Endothelial cell of umbilical vein (primary cell): ENCODE data around the gene FAM219B. TPM values are rescaled to one million over a fixed set of nuclear protein-coding genes. Genes with fewer than 3 reads are reported as not detected.

Experiments
- BruUV-seq: library from RNA; stranded (reverse); fragments of 400-500 nt; replicated peaks from 2 replicates; lab custom pipeline; 2021; lab: Mats Ljungman, UMichigan
- CTCF ChIA-PET: fragments of 300-600, 350-600 bp; sonication (Branson Sonifier 250); formaldehyde crosslinking; loops from one replicate; lab custom pipeline; 2021; ENCODE audit warnings: antibody characterized with exemption, inconsistent platforms; lab: Charles Lee
- POLR2A ChIA-PET: fragments of 300-600, 350-600 bp; sonication (Branson Sonifier 250); formaldehyde crosslinking; loops from one replicate; lab custom pipeline; 2021; ENCODE audit warnings: antibody characterized with exemption, inconsistent platforms; lab: Charles Lee
- DNase-seq: peaks from one replicate; pipeline ENCODE4 v3.0.0-alpha.2; 2011; ENCODE audit warnings: low read depth, low spot score
- FAIRE-seq: peaks from 2 replicates; lab custom pipeline; 2011; peaks lifted over from hg19 to GRCh38; lab: Jason Lieb, UNC
- H2AFZ ChIP-seq: 2 replicates; pipeline ENCODE4 v1.6.0; 2012; ENCODE audit warnings: low read depth, low read length, control low read depth, inconsistent platforms
- H3K27ac ChIP-seq: 2 replicates; pipeline ENCODE4 v1.5.1; 2011; ENCODE audit warnings: low read depth, mild to moderate bottlenecking, control low read depth, low read length, moderate library complexity; ENCODE audit not compliant: insufficient read depth
- H3K27me3 ChIP-seq, 2 experiments: 2 replicates each; pipeline versions ENCODE4 v1.6.0 to v1.6.1; 2011; ENCODE audit warnings: low read length in 2 of 2, mixed read lengths in 1 of 2; ENCODE audit not compliant: control insufficient read depth in 2 of 2, insufficient read depth in 2 of 2
- H3K36me3 ChIP-seq, 2 experiments: 2 replicates in 1 of 2; 3 replicates in 1 of 2; pipeline ENCODE4 v1.5.1; 2011; ENCODE audit warnings: low read length in 2 of 2, mild to moderate bottlenecking in 1 of 2, moderate library complexity in 1 of 2; ENCODE audit not compliant: control insufficient read depth in 2 of 2, insufficient read depth in 2 of 2; ENCODE audit errors: extremely low read depth in 1 of 2
- H3K4me1 ChIP-seq: 3 replicates; pipeline ENCODE4 v1.5.1; 2011; ENCODE audit warnings: mild to moderate bottlenecking, low read length; ENCODE audit not compliant: control insufficient read depth, insufficient read depth; ENCODE audit errors: extremely low read depth
- H3K4me2 ChIP-seq: 2 replicates; pipeline ENCODE4 v1.6.1; 2011; ENCODE audit warnings: low read length, control low read depth, mixed read lengths; ENCODE audit not compliant: insufficient read depth
- H3K4me3 ChIP-seq, 3 experiments: fragments of 200-600 bp in 1 of 3; sonication (generic), shearing (Covaris generic) in 1 of 3; replicated peaks in 1 of 3; 2 replicates each; pipeline ENCODE4 v1.5.1; 2011 to 2016; ENCODE audit warnings: control low read depth in 3 of 3, low read length in 3 of 3, mild to moderate bottlenecking in 2 of 3, inconsistent platforms in 1 of 3, low read depth in 1 of 3, moderate library complexity in 1 of 3; ENCODE audit not compliant: insufficient read depth in 1 of 3
- H3K79me2 ChIP-seq: 2 replicates; pipeline ENCODE4 v1.6.0; 2012; ENCODE audit warnings: low read length, inconsistent platforms; ENCODE audit not compliant: control insufficient read depth, insufficient read depth
- H3K9ac ChIP-seq: replicated peaks from 2 replicates; pipeline ENCODE3; 2011; ENCODE audit warnings: low read length, control low read depth; ENCODE audit not compliant: insufficient read depth; ENCODE audit errors: extremely low read depth
- H3K9me1 ChIP-seq: replicated peaks from 3 replicates; pipeline ENCODE4 v1.6.0; 2011; ENCODE audit warnings: mild to moderate bottlenecking, low read length; ENCODE audit not compliant: control insufficient read depth, insufficient read depth; ENCODE audit errors: extremely low read depth
- H3K9me3 ChIP-seq: replicated peaks from 2 replicates; pipeline ENCODE4 v1.5.1; 2012; ENCODE audit warnings: low read length, inconsistent platforms; ENCODE audit not compliant: control insufficient read depth, insufficient read depth
- H4K20me1 ChIP-seq: replicated peaks from 2 replicates; pipeline ENCODE3; 2011; ENCODE audit warnings: mild to moderate bottlenecking, low read length; ENCODE audit not compliant: control insufficient read depth, insufficient read depth; ENCODE audit errors: extremely low read depth
- CTCF ChIP-seq, 2 donors: IDR thresholded peaks; 1 replicate in 1 of 2; 2 replicates in 1 of 2; pipeline ENCODE4 v1.5.1; 2011; ENCODE audit warnings: low read length in 2 of 2, mild to moderate bottlenecking in 2 of 2, moderate library complexity in 2 of 2, control low read depth in 1 of 2, inconsistent platforms in 1 of 2, low read depth in 1 of 2; ENCODE audit not compliant: insufficient read depth in 1 of 2; ENCODE audit errors: extremely low read depth in 1 of 2
- EZH2 ChIP-seq: IDR thresholded peaks from 2 replicates; pipeline ENCODE4 v1.6.1; 2012; ENCODE audit warnings: borderline replicate concordance, low read depth, mild to moderate bottlenecking, moderate library complexity, low read length, inconsistent platforms; ENCODE audit not compliant: severe bottlenecking
- FOS ChIP-seq: IDR thresholded peaks from 2 replicates; pipeline ENCODE4 v1.6.1; 2011; ENCODE audit warnings: mild to moderate bottlenecking, low read length, moderate library complexity, borderline replicate concordance; ENCODE audit not compliant: insufficient read depth
- GATA2 ChIP-seq: IDR thresholded peaks from 2 replicates; pipeline ENCODE4 v1.7.0; 2011; ENCODE audit warnings: low read depth, mild to moderate bottlenecking, moderate library complexity, mixed read lengths, low read length; ENCODE audit not compliant: insufficient read length, insufficient read depth
- JUN ChIP-seq: IDR thresholded peaks from 2 replicates; pipeline ENCODE4 v1.6.1; 2011; ENCODE audit warnings: borderline replicate concordance, low read depth; ENCODE audit not compliant: insufficient read length, insufficient read depth
- MAX ChIP-seq: IDR thresholded peaks from 2 replicates; pipeline ENCODE4 v1.6.1; 2011; ENCODE audit not compliant: insufficient read depth, insufficient read length
- MYC ChIP-seq: IDR thresholded peaks from one replicate; pipeline ENCODE4 v1.6.1; 2011; ENCODE audit warnings: mild to moderate bottlenecking, low read depth, low read length
- POLR2A ChIP-seq: IDR thresholded peaks from 2 replicates; pipeline ENCODE4 v1.6.1; 2012; ENCODE audit warnings: low read depth, mild to moderate bottlenecking, control low read depth, low read length
- POLR2AphosphoS5 ChIP-seq: IDR thresholded peaks from 2 replicates; pipeline ENCODE4 v1.6.1; 2012; ENCODE audit warnings: low read depth, mild to moderate bottlenecking, control low read depth, low read length, moderate library complexity; ENCODE audit not compliant: insufficient read depth
- dilution Hi-C: fragments of 300-500 bp; cut with MboI; formaldehyde crosslinking; loops from one replicate; pipeline ENCODE4 v1.15.0; 2019; ENCODE audit warnings: low sequenced_read_pairs; ENCODE audit not compliant: extremely low pct_ligation_motif_present
- intact Hi-C: fragments of 100-400 bp; cut with micrococcal nuclease; formaldehyde crosslinking; loops from one replicate; pipeline ENCODE4 v1.10.0; 2022
- polyA plus RNA-seq, 4 experiments: library from polyadenylated mRNA; depleted of rRNA in 3 of 4; stranded (reverse) in 3 of 4; unstranded in 1 of 4; fragments of >200 nt; gene quantifications; 2 replicates each; pipeline versions ENCODE4 v1.2.1 to v1.2.3, GENCODE V29; 2011 to 2012; ENCODE audit warnings: missing spikeins in 1 of 4
- total RNA-seq: library from RNA; stranded (reverse); gene quantifications from 2 replicates; pipeline ENCODE4 v1.2.3, GENCODE V29; 2021

Gene FAM219B
- total and polyA plus RNA-seq, 2 donors (not counting 3 experiments of a cell fraction or from before 2014, with no cell fraction given): 57.7 to 73.0 TPM

GRCh38 chr15:74867466-74868038, 39.1 kb downstream of the FAM219B start:
- no peaks in the 10 kb centered on the region for H3K27me3 ChIP-seq
- H4K20me1 ChIP-seq: no peaks in the 10 kb centered on the region
- H3K4me2 ChIP-seq: peak overlapping the region; percentile 36
- no peak overlapping the region for H3K4me3 ChIP-seq
- H3K4me1 ChIP-seq: peaks cover 41% of the 10 kb centered on the region
- FAIRE-seq (no peak), DNase-seq (no peak)
- peaks cover 61% of the 10 kb centered on the region for H3K79me2 ChIP-seq
- no peaks in the 10 kb centered on the region for H3K9me3 ChIP-seq
- POLR2A ChIA-PET: no interaction called here
- intact Hi-C loops (no loop called here), dilution Hi-C loops (no loop called here)
- CTCF ChIA-PET: interaction anchor here (6.4 kb wide), 1 partner anchor 34 kb away, joined by 54 read pairs; no protein-coding TSS in a partner anchor
- TF ChIP-seq CTCF (IDR thresholded peaks at IDR 0.05; ENCODE audit: extremely low read depth in 1 of 2, insufficient read depth in 1 of 2, low read depth in 1 of 2, low read length in 2 of 2) (no peak), POLR2AphosphoS5 (no peak), JUN (no peak), EZH2 (no peak), MAX (no peak), FOS (no peak), MYC (no peak), POLR2A (no peak), GATA2 (no peak)
- no peak overlapping the region for H3K9ac ChIP-seq
- no peak overlapping the region for H2AFZ ChIP-seq
- peak overlapping the region; percentile 24 for H3K27ac ChIP-seq
- no peaks in the 10 kb centered on the region for H3K36me3 ChIP-seq
- no peaks in the 10 kb centered on the region for H3K9me1 ChIP-seq
- BruUV-seq: no TSS peak
